IMR-90 (cell line): ENCODE data around the gene RPS6KB1. TPM values are rescaled to one million over a fixed set of nuclear protein-coding genes. Genes with fewer than 3 reads are reported as not detected.

Experiments
- ATAC-seq: fragments of 200-7000 bp; cut with Tn5 transposase; 2 replicates; pipeline ENCODE4 v1.9.1; 2020; ENCODE audit warnings: low read depth, mild to moderate bottlenecking, moderate library complexity
- BruUV-seq: library from RNA; stranded (reverse); fragments of 400-500 nt; replicated peaks from 2 replicates; lab custom pipeline; 2021; lab: Mats Ljungman, UMichigan
- CTCF ChIA-PET: fragments of 300-600 bp; formaldehyde crosslinking; extraction: SDS; loops from one replicate; lab custom pipeline; 2021; ENCODE audit warnings: antibody characterized with exemption; lab: Yijun Ruan, JAX
- POLR2A ChIA-PET: fragments of 300-600 bp; sonication (Branson Sonifier 250); formaldehyde crosslinking; loops from one replicate; lab custom pipeline; 2022; ENCODE audit warnings: antibody characterized with exemption; ENCODE audit not compliant: unreplicated experiment; lab: Charles Lee
- DNase-seq: peaks from one replicate; pipeline ENCODE4 v3.0.0; 2013
- H2AFZ ChIP-seq: replicated peaks from 2 replicates; pipeline ENCODE3; 2013; ENCODE audit warnings: low read length, mild to moderate bottlenecking; ENCODE audit not compliant: poor library complexity
- H2AK5ac ChIP-seq: 2 replicates; pipeline ENCODE4 v1.6.1; 2013; ENCODE audit warnings: low read depth, low read length, inconsistent platforms
- H2AK9ac ChIP-seq: replicated peaks from 2 replicates; pipeline ENCODE3; 2013; ENCODE audit warnings: mild to moderate bottlenecking, low read depth, low read length, moderate library complexity; ENCODE audit not compliant: poor library complexity
- H2BK120ac ChIP-seq: 2 replicates; pipeline ENCODE4 v1.6.1; 2013; ENCODE audit warnings: low read depth, low read length, inconsistent platforms
- H2BK15ac ChIP-seq: 3 replicates; pipeline ENCODE4 v1.6.1; 2013; ENCODE audit warnings: low read depth, low read length, inconsistent platforms
- H2BK20ac ChIP-seq: 2 replicates; pipeline ENCODE4 v1.6.1; 2013; ENCODE audit warnings: low read depth, mild to moderate bottlenecking, inconsistent platforms, low read length, moderate library complexity
- H2BK5ac ChIP-seq: 2 replicates; pipeline ENCODE4 v1.6.1; 2013; ENCODE audit warnings: mild to moderate bottlenecking, low read depth, low read length, inconsistent platforms; ENCODE audit not compliant: poor library complexity, severe bottlenecking
- H3K14ac ChIP-seq: replicated peaks from 2 replicates; pipeline ENCODE4 v1.6.1; 2013; ENCODE audit warnings: low read depth, low read length, inconsistent platforms
- H3K18ac ChIP-seq: 2 replicates; pipeline ENCODE4 v1.6.1; 2013; ENCODE audit warnings: low read depth, low read length, control low read depth
- H3K23ac ChIP-seq: 2 replicates; pipeline ENCODE4 v1.6.1; 2013; ENCODE audit warnings: low read depth, low read length, inconsistent platforms
- H3K27ac ChIP-seq: 2 replicates; pipeline ENCODE4 v1.5.1; 2013; ENCODE audit warnings: mild to moderate bottlenecking, control low read depth, low read length; ENCODE audit not compliant: insufficient read depth
- H3K27me3 ChIP-seq: 2 replicates; pipeline ENCODE4 v1.6.1; 2013; ENCODE audit warnings: low read length; ENCODE audit not compliant: control insufficient read depth, insufficient read depth
- H3K36me3 ChIP-seq: 2 replicates; pipeline ENCODE4 v1.6.1; 2013; ENCODE audit warnings: low read length, mixed read lengths; ENCODE audit not compliant: control insufficient read depth, insufficient read depth
- H3K4ac ChIP-seq: 2 replicates; pipeline ENCODE4 v1.6.1; 2013; ENCODE audit warnings: low read depth, low read length, inconsistent platforms
- H3K4me1 ChIP-seq: 2 replicates; pipeline ENCODE4 v1.6.1; 2013; ENCODE audit warnings: low read length, mixed read lengths; ENCODE audit not compliant: control insufficient read depth, insufficient read depth
- H3K4me2 ChIP-seq: 2 replicates; pipeline ENCODE4 v1.6.1; 2013; ENCODE audit warnings: low read depth, mild to moderate bottlenecking, control low read depth, low read length, moderate library complexity
- H3K4me3 ChIP-seq: 2 replicates; pipeline ENCODE4 v1.5.1; 2013; ENCODE audit warnings: low read depth, mild to moderate bottlenecking, control low read depth, low read length, moderate library complexity; ENCODE audit not compliant: insufficient read depth
- H3K56ac ChIP-seq: 2 replicates; pipeline ENCODE4 v1.6.1; 2013; ENCODE audit warnings: low read length, inconsistent platforms; ENCODE audit not compliant: insufficient read depth; ENCODE audit errors: extremely low read depth
- H3K79me1 ChIP-seq, 2 experiments: 2 replicates each; pipeline ENCODE4 v1.6.1; 2013; ENCODE audit warnings: low read length in 2 of 2, inconsistent platforms in 1 of 2, low read depth in 1 of 2
- H3K9ac ChIP-seq: 2 replicates; pipeline ENCODE4 v1.6.1; 2013; ENCODE audit warnings: low read depth, low read length, control low read depth
- H3K9me1 ChIP-seq: 2 replicates; pipeline ENCODE4 v1.6.1; 2013; ENCODE audit warnings: low read length, inconsistent platforms; ENCODE audit not compliant: insufficient read depth
- H3K9me3 ChIP-seq: 2 replicates; pipeline ENCODE4 v1.6.1; 2013; ENCODE audit warnings: low read length; ENCODE audit not compliant: control insufficient read depth, insufficient read depth
- H4K20me1 ChIP-seq: 2 replicates; pipeline ENCODE4 v1.6.1; 2013; ENCODE audit warnings: low read length, inconsistent platforms; ENCODE audit not compliant: insufficient read depth
- H4K5ac ChIP-seq: 2 replicates; pipeline ENCODE4 v1.6.1; 2013; ENCODE audit warnings: mild to moderate bottlenecking, low read depth, low read length, control low read depth
- H4K8ac ChIP-seq, 2 experiments: 2 replicates each; pipeline ENCODE4 v1.6.1; 2013; ENCODE audit warnings: low read depth in 2 of 2, low read length in 2 of 2, control low read depth in 1 of 2, inconsistent platforms in 1 of 2
- H4K91ac ChIP-seq: 2 replicates; pipeline ENCODE4 v1.6.1; 2013; ENCODE audit warnings: low read depth, low read length, inconsistent platforms; ENCODE audit not compliant: insufficient read depth
- BHLHE40 ChIP-seq: fragments of 150-350 bp; IDR thresholded peaks from 2 replicates; pipeline ENCODE4 v1.6.1; 2016; ENCODE audit warnings: mild to moderate bottlenecking, low read depth, low read length
- CEBPB ChIP-seq: IDR thresholded peaks from 2 replicates; pipeline ENCODE4 v1.6.1; 2012; ENCODE audit warnings: low read depth, low read length, improper control_type of control experiment
- FOS ChIP-seq: fragments of 150-350 bp; IDR thresholded peaks from 2 replicates; pipeline ENCODE4 v1.6.1; 2016; ENCODE audit warnings: low read depth, low read length
- MAFK ChIP-seq: IDR thresholded peaks from 2 replicates; pipeline ENCODE4 v1.6.1; 2012; ENCODE audit warnings: low read depth, low read length, improper control_type of control experiment
- MAZ ChIP-seq: IDR thresholded peaks from 2 replicates; pipeline ENCODE4 v1.6.1; 2012; ENCODE audit warnings: low read depth, mild to moderate bottlenecking, low read length, improper control_type of control experiment, moderate library complexity, borderline replicate concordance
- NFE2L2 ChIP-seq: fragments of 150-350 bp; IDR thresholded peaks from 2 replicates; pipeline ENCODE4 v1.6.1; 2016; ENCODE audit warnings: low read depth, mild to moderate bottlenecking, low read length
- POLR2A ChIP-seq: IDR thresholded peaks from 2 replicates; pipeline ENCODE4 v1.6.1; 2012; ENCODE audit warnings: mild to moderate bottlenecking, low read depth, low read length
- RAD21 ChIP-seq: IDR thresholded peaks from 2 replicates; pipeline ENCODE4 v1.6.1; 2012; ENCODE audit warnings: low read length, improper control_type of control experiment
- RCOR1 ChIP-seq: IDR thresholded peaks from 2 replicates; pipeline ENCODE4 v1.6.1; 2012; ENCODE audit warnings: mild to moderate bottlenecking, low read length, improper control_type of control experiment; ENCODE audit not compliant: insufficient replicate concordance
- RFX5 ChIP-seq: IDR thresholded peaks from 2 replicates; pipeline ENCODE4 v1.8.0; 2012; ENCODE audit warnings: low read depth, mild to moderate bottlenecking, low read length, moderate library complexity
- SMC3 ChIP-seq: fragments of 150-350 bp; IDR thresholded peaks from 2 replicates; pipeline ENCODE4 v1.6.1; 2016; ENCODE audit warnings: low read depth, mild to moderate bottlenecking, antibody characterized with exemption, low read length, moderate library complexity
- WGBS, 2 experiments: methylation state at CpG; one replicate each; pipeline versions ENCODE4 v1.1.5 to v1.1.7; 2013; ENCODE audit warnings: missing lambda C conversion rate in 2 of 2; ENCODE audit not compliant: insufficient read length in 1 of 2; ENCODE audit errors: extremely low coverage in 2 of 2; 5-methylcytosine and 5-hydroxymethylcytosine counted together
- dilution Hi-C: fragments of 300-500 bp; cut with HindIII; formaldehyde crosslinking; loops from one replicate; pipeline ENCODE4 v1.14.3; 2018; ENCODE audit warnings: low sequenced_read_pairs; ENCODE audit not compliant: unreplicated experiment
- in situ Hi-C: fragments of 300-500 bp; cut with MboI; formaldehyde crosslinking; loops from 3 replicates; pipeline ENCODE4 v1.14.3; 2019; ENCODE audit warnings: low sequenced_read_pairs, inconsistent platforms, mixed read lengths
- intact Hi-C: fragments of 100-400 bp; cut with micrococcal nuclease; formaldehyde crosslinking; loops from 2 replicates; pipeline ENCODE4 v1.10.0; 2022
- polyA plus RNA-seq, 3 experiments: library from polyadenylated mRNA; depleted of rRNA; stranded (reverse); fragments of >200 nt; gene quantifications; 2 replicates each; pipeline ENCODE4 v1.2.3, GENCODE V29; 2012; ENCODE audit warnings: low replicate concordance in 1 of 3
- total RNA-seq: library from RNA; depleted of rRNA; stranded (reverse); fragments of >200 nt; gene quantifications from 2 replicates; pipeline ENCODE4 v1.2.3, GENCODE V29; 2012
- TF ChIP-seq, protein P1 (sequence below): fragments of 150-350 bp; IDR thresholded peaks from 2 replicates; pipeline ENCODE4 v1.6.1; 2017; ENCODE audit warnings: mild to moderate bottlenecking, antibody characterized with exemption, low read length, low read depth
- TF ChIP-seq, protein P2 (sequence below): conservative IDR thresholded peaks from 2 replicates; pipeline ENCODE4 v1.5.1; 2012; ENCODE audit warnings: mild to moderate bottlenecking, low read depth, low read length, improper control_type of control experiment
- TF ChIP-seq, protein P3 (sequence below): fragments of 150-350 bp; IDR thresholded peaks from 2 replicates; pipeline ENCODE4 v1.6.1; 2016; ENCODE audit warnings: low read depth, mild to moderate bottlenecking, low read length, moderate library complexity, borderline replicate concordance

Gene RPS6KB1
- total and polyA plus RNA-seq, 2 of the 4 experiments (the other 2 are of a cell fraction), result 11.7 to 20.3 TPM

DNA sequence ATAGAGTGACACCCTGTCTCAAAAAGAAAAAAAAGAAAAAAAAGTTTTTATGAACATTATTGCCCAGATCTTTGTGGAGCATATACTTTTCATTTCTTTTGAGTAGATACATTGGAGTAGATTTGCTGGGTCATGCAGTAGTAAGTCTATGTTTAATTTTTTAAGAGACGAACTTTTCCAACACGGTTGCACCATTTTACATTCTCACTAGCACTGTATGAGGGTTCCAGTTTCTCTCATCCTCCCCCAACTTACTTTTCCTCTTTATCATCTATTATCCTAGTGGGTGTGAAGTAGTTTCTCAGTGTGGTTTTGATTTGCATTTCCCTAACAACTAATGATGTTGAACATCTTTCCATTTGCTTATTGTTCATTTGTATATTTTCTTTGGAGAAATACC, 10.5 kb downstream of the RPS6KB1 start:
- dilution Hi-C loops (no loop called here), intact Hi-C loops (no loop called here), in situ Hi-C loops (no loop called here)
- BruUV-seq, result no TSS peak
- H3K4ac ChIP-seq, result no peak overlapping the region
- no peaks in the 10 kb centered on the region for H3K4me1 ChIP-seq
- no peak overlapping the region for H2AK9ac ChIP-seq
- no peak overlapping the region for H4K91ac ChIP-seq
- ChIA-PET CTCF (no interaction called here), POLR2A (no interaction called here)
- H2BK5ac ChIP-seq, result no peak overlapping the region
- no peak overlapping the region for H4K8ac ChIP-seq
- no peak for TF ChIP-seq POLR2A
- TF ChIP-seq BHLHE40, result no peak
- no peak for TF ChIP-seq RAD21
- TF ChIP-seq, protein P1, sequence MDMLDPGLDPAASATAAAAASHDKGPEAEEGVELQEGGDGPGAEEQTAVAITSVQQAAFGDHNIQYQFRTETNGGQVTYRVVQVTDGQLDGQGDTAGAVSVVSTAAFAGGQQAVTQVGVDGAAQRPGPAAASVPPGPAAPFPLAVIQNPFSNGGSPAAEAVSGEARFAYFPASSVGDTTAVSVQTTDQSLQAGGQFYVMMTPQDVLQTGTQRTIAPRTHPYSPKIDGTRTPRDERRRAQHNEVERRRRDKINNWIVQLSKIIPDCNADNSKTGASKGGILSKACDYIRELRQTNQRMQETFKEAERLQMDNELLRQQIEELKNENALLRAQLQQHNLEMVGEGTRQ, result no peak
- TF ChIP-seq, protein P2, sequence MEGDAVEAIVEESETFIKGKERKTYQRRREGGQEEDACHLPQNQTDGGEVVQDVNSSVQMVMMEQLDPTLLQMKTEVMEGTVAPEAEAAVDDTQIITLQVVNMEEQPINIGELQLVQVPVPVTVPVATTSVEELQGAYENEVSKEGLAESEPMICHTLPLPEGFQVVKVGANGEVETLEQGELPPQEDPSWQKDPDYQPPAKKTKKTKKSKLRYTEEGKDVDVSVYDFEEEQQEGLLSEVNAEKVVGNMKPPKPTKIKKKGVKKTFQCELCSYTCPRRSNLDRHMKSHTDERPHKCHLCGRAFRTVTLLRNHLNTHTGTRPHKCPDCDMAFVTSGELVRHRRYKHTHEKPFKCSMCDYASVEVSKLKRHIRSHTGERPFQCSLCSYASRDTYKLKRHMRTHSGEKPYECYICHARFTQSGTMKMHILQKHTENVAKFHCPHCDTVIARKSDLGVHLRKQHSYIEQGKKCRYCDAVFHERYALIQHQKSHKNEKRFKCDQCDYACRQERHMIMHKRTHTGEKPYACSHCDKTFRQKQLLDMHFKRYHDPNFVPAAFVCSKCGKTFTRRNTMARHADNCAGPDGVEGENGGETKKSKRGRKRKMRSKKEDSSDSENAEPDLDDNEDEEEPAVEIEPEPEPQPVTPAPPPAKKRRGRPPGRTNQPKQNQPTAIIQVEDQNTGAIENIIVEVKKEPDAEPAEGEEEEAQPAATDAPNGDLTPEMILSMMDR, result no peak
- TF ChIP-seq NFE2L2, result no peak
- no peak for TF ChIP-seq RCOR1
- TF ChIP-seq FOS, result no peak
- no peak for TF ChIP-seq CEBPB
- TF ChIP-seq MAFK, result no peak
- TF ChIP-seq MAZ, result no peak
- TF ChIP-seq SMC3, result no peak
- TF ChIP-seq, protein P3, sequence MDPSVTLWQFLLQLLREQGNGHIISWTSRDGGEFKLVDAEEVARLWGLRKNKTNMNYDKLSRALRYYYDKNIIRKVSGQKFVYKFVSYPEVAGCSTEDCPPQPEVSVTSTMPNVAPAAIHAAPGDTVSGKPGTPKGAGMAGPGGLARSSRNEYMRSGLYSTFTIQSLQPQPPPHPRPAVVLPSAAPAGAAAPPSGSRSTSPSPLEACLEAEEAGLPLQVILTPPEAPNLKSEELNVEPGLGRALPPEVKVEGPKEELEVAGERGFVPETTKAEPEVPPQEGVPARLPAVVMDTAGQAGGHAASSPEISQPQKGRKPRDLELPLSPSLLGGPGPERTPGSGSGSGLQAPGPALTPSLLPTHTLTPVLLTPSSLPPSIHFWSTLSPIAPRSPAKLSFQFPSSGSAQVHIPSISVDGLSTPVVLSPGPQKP, result no peak
- no peak for TF ChIP-seq RFX5
- no peak overlapping the region for H3K56ac ChIP-seq
- H2BK15ac ChIP-seq, result no peak overlapping the region
- no peak overlapping the region for H3K18ac ChIP-seq
- peaks cover 5% of the 10 kb centered on the region; the same call in 1 of the 2 replicates for H3K36me3 ChIP-seq
- peaks cover 9% of the 10 kb centered on the region; the same call in 1 of the 2 replicates for H3K9me1 ChIP-seq
- no peak for ATAC-seq
- H3K27ac ChIP-seq, result no peak overlapping the region
- H2AK5ac ChIP-seq, result no peak overlapping the region
- no peak overlapping the region for H3K23ac ChIP-seq
- H3K4me3 ChIP-seq, result no peak overlapping the region
- peaks cover 16 to 59% of the 10 kb centered on the region in 2 experiments; a peak in 3 of 4 replicates for H3K79me1 ChIP-seq
- no peak overlapping the region for H2AFZ ChIP-seq
- no peak overlapping the region for H3K14ac ChIP-seq
- WGBS, 2 experiments, result no CpG with 5 or more reads among the region's 2 CpGs
- H2BK120ac ChIP-seq, result no peak overlapping the region
- H3K27me3 ChIP-seq, result no peaks in the 10 kb centered on the region
- H3K9ac ChIP-seq, result no peak overlapping the region
- DNase-seq, result no peak
- no peaks in the 10 kb centered on the region for H3K9me3 ChIP-seq
- H4K20me1 ChIP-seq, result peaks cover 36% of the 10 kb centered on the region
- no peak overlapping the region for H2BK20ac ChIP-seq
- H3K4me2 ChIP-seq, result no peak overlapping the region
- H4K5ac ChIP-seq, result no peak overlapping the region
